Upper lobe of right lung (tissue), 1 donor: ENCODE measurements around the gene ATP2A1. TPM values are rescaled to one million over a fixed set of nuclear protein-coding genes. Genes with fewer than 3 reads are reported as not detected.

Experiments
- ATAC-seq: fragments of 200-7000 bp; cut with Tn5 transposase; one replicate; pipeline ENCODE4 v1.9.1; 2020; ENCODE audit warnings: mild to moderate bottlenecking, moderate library complexity
- DNase-seq: peaks from one replicate; pipeline ENCODE4 v3.0.0-alpha.2; 2020
- H3K27ac ChIP-seq: fragments of 200-600 bp; one replicate; pipeline ENCODE4 v1.8.0; 2022
- H3K27me3 ChIP-seq: fragments of 200-600 bp; one replicate; pipeline ENCODE4 v1.8.0; 2022; ENCODE audit warnings: mild to moderate bottlenecking
- H3K36me3 ChIP-seq: fragments of 200-600 bp; one replicate; pipeline ENCODE4 v1.8.0; 2022
- H3K4me1 ChIP-seq: fragments of 200-600 bp; one replicate; pipeline ENCODE4 v1.8.0; 2022
- H3K4me3 ChIP-seq: fragments of 200-600 bp; one replicate; pipeline ENCODE4 v1.8.0; 2022; ENCODE audit warnings: mild to moderate bottlenecking
- H3K9me3 ChIP-seq: fragments of 200-600 bp; one replicate; pipeline ENCODE4 v1.8.0; 2022
- intact Hi-C: fragments of 100-400 bp; cut with DNase I; formaldehyde crosslinking; loops from one replicate; pipeline ENCODE4 v1.11.0; 2022
- total RNA-seq: library from RNA; stranded (reverse); fragmentation: NEBNext Ultra II Directional; extraction: Animal tissue kit (Norgen Biotek cat#: 25700); gene quantifications from one replicate; pipeline ENCODE4 v1.2.1, GENCODE V29; 2021
- TF ChIP-seq, protein P1 (sequence below): fragments of 200-600 bp; IDR thresholded peaks from one replicate; pipeline ENCODE4 v1.8.0; 2022; ENCODE audit warnings: antibody characterized with exemption
- donor health status: DM: no; HTN: yes; CAD: no; lungs with severe emphysema.

ATP2A1 gene
- total RNA-seq, 1 donor from 2014 or later = 0.46 TPM

DNA sequence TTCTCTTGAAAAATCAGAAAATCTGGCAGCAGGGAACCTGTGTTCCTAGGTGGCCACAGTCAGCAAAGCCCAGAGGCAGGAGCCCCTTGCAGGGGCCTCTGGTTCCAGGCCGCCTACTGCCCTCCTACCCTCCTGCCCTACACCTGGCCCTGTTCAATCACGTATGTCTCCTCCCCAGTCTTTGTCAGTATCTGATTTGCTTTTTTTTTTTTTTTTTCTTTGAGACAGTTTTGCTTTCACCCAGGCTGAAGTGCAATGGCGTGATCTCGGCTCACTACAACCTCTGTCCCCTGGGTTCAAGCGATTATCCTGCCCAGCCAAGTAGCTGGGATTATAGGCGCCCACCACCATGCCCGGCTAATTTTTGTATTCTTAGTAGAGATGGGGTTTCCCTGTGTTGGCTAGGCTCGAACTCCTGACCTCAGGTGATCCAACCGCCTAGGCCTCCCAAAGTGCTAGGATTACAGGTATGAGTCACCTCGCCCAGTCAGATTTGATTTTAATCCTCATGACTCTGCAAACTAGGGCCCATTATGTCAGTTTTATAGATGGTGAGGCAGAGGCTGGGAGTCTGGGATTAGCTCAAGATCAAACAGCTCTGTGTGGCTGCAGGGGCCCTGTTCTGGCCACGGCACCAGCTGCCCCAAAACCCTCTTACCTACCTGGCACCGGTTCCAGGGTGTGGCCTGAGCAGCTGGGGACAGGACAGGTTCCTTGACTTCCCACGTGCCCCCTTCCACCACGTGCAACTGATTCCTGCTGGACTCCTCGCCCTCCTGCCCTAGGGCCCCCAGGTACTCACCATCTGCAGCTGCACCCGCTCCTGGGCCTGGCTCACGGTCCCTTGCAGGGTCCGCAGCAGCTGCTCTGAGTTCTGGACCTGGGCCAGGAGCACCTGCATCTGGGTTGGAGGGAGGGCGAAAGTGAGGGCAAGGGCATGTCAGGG, 32.1 kb downstream of the ATP2A1 start:
- no peak overlapping the region for H3K4me3 ChIP-seq
- peak; percentile 16 for ATAC-seq
- no peaks in the 10 kb centered on the region for H3K4me1 ChIP-seq
- no peaks in the 10 kb centered on the region for H3K27me3 ChIP-seq
- no peaks in the 10 kb centered on the region for H3K9me3 ChIP-seq
- H3K27ac ChIP-seq = no peak overlapping the region
- intact Hi-C loops = no loop called here
- peaks cover 57% of the 10 kb centered on the region for H3K36me3 ChIP-seq
- TF ChIP-seq, protein P1, sequence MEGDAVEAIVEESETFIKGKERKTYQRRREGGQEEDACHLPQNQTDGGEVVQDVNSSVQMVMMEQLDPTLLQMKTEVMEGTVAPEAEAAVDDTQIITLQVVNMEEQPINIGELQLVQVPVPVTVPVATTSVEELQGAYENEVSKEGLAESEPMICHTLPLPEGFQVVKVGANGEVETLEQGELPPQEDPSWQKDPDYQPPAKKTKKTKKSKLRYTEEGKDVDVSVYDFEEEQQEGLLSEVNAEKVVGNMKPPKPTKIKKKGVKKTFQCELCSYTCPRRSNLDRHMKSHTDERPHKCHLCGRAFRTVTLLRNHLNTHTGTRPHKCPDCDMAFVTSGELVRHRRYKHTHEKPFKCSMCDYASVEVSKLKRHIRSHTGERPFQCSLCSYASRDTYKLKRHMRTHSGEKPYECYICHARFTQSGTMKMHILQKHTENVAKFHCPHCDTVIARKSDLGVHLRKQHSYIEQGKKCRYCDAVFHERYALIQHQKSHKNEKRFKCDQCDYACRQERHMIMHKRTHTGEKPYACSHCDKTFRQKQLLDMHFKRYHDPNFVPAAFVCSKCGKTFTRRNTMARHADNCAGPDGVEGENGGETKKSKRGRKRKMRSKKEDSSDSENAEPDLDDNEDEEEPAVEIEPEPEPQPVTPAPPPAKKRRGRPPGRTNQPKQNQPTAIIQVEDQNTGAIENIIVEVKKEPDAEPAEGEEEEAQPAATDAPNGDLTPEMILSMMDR = no peak
- no peak for DNase-seq

DNA sequence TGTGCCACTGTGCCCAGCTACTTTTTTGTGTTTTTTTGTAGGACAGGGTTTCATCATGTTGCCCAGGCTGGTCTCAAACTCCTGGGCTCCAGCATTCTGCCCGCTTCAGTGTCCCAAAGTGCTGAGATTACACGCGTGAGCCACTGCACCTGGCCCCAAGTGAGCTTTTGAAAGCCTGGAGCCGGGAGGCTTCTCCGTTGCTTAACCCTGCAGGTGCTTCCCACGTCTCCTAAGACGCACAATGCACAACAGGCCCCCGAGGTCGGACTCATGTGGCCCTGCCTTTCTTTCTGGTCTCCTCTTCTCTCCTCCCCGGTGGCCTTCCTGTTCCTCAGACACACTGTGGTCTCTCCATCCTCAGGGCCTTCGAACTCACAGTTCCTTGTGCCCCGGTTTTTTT, 34.3 kb downstream of the ATP2A1 start:
- intact Hi-C loops = no loop called here
- no peaks in the 10 kb centered on the region for H3K27me3 ChIP-seq
- peaks cover 71% of the 10 kb centered on the region for H3K36me3 ChIP-seq
- ATAC-seq = no peak
- H3K27ac ChIP-seq = no peak overlapping the region
- H3K9me3 ChIP-seq = no peaks in the 10 kb centered on the region
- TF ChIP-seq, protein P1 = no peak
- DNase-seq = no peak
- H3K4me1 ChIP-seq = no peaks in the 10 kb centered on the region
- H3K4me3 ChIP-seq = no peak overlapping the region

DNA sequence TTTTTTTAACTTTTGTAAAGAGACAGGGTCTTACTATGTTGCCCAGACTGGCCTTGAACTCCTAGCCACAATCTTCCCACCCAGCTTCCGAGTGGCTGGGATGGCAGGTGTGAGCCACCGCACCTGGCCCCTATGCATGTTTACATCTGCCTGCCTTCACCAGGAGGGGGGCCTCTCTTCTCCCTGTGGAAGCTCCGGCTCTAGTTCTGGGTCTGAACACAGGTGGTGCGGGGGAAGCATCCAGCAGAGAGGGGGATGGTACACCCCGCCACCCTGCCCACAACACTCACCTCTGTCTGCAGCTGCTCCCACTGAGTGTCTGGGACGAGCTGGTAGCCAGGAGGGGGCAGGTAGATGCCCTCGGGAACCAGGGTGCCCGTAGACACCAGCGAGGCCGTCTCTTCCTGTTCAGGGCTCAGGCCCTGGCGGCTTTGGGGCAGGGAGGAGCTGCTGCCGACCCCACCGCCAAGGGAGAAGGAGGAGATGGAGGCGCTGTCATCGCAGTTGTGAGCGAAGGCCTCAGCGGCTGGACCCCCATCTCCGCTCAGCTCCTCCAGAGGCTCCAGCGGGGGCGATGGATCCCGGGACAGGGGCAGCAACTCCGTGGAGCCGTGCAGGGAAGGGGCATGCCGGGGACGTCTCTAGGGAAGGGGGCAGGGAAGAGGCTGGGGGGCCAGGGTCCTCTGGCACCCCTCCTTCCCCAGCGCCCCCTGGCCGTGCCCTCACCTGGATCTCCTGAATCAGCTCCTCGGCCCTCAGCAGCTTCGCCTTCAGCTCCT, 35.8 kb downstream of the ATP2A1 start:
- DNase-seq (no peak), ATAC-seq (no peak)
- Histone ChIP-seq H3K27me3 (no peaks in the 10 kb centered on the region), H3K4me1 (no peaks in the 10 kb centered on the region), H3K9me3 (no peaks in the 10 kb centered on the region), H3K36me3 (peaks cover 69% of the 10 kb centered on the region), H3K27ac (no peak overlapping the region), H3K4me3 (no peak overlapping the region)
- TF ChIP-seq, protein P1 = no peak
- intact Hi-C loops = no loop called here

DNA sequence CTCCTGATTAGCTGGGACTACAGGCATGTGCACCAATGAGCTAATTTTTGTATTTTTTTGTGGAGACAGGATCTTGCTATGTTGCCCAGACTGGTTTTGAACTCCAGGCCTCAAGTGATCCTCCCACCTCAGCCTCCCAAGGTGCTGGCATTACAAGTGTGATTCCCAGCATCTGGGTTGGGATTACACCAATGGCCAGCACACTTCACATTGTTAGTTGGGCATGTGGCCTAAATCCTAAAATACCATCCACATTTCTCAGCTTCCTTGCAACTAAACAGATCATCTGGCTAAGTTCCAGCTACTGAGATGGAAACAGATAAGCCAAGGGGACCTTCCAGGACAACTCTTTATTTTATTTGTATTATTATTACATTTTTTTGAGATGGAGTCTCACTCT, 36.9 kb downstream of the ATP2A1 start:
- no peak for DNase-seq
- TF ChIP-seq, protein P1 = no peak
- Histone ChIP-seq H3K4me3 (no peak overlapping the region), H3K36me3 (peaks cover 73% of the 10 kb centered on the region), H3K27ac (no peak overlapping the region), H3K9me3 (no peaks in the 10 kb centered on the region), H3K27me3 (no peaks in the 10 kb centered on the region), H3K4me1 (no peaks in the 10 kb centered on the region)
- intact Hi-C loops = no loop called here
- ATAC-seq = no peak

DNA sequence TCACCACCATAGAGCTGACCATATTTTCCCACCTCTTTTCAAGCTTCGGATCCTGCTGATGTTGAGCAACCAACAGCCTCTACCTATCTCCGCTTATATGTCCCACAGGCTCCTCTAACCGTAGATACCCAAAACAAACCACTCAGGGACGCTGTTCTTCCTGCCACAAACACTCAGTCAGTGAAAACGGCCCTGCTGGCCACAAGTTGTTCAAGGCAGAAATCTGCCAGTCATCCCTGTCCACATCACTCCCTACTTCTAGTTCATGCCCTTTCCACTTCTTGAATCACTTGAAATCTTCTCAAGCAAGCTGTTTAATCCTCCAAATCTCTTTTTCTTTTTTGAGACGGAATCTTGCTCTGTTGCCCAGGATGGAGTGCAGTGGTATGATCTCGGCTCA, 38.8 kb downstream of the ATP2A1 start:
- no peak overlapping the region for H3K4me3 ChIP-seq
- no peaks in the 10 kb centered on the region for H3K4me1 ChIP-seq
- no peak for ATAC-seq
- no peaks in the 10 kb centered on the region for H3K27me3 ChIP-seq
- intact Hi-C loops = no loop called here
- H3K9me3 ChIP-seq = no peaks in the 10 kb centered on the region
- H3K27ac ChIP-seq = no peak overlapping the region
- TF ChIP-seq, protein P1 = no peak
- H3K36me3 ChIP-seq = peaks cover 70% of the 10 kb centered on the region
- DNase-seq = no peak
